Epithelial cell of esophagus (primary cell): ENCODE results near the gene GPR39.

Experiments
- DNase-seq: peaks from one replicate; pipeline ENCODE4 v3.0.0; 2010; ENCODE audit warnings: low read depth
- H3K4me3 ChIP-seq: 2 replicates; pipeline ENCODE4 v1.5.1; 2011; ENCODE audit warnings: mild to moderate bottlenecking, low read length, control low read depth
- CTCF ChIP-seq: IDR thresholded peaks from 2 replicates; pipeline ENCODE4 v1.5.1; 2011; ENCODE audit warnings: low read depth, mild to moderate bottlenecking, low read length, control low read depth, inconsistent platforms; ENCODE audit not compliant: insufficient read depth; ENCODE audit errors: missing control alignments

Gene GPR39

GRCh38 chr2:132609101-132609890 is 192.7 kb downstream of the GPR39 start:
- TF ChIP-seq CTCF, result no peak
- no peak for DNase-seq
- H3K4me3 ChIP-seq, result no peak overlapping the region

GRCh38 chr2:132611719-132612118 is 195.1 kb downstream of the GPR39 start:
- no peak overlapping the region for H3K4me3 ChIP-seq
- no peak for DNase-seq
- no peak for TF ChIP-seq CTCF

GRCh38 chr2:132615329-132616085 is 198.9 kb downstream of the GPR39 start:
- no peak for TF ChIP-seq CTCF
- no peak for DNase-seq
- no peak overlapping the region for H3K4me3 ChIP-seq

GRCh38 chr2:132617989-132618388 is 201.4 kb downstream of the GPR39 start:
- DNase-seq, result no peak
- no peak overlapping the region for H3K4me3 ChIP-seq
- TF ChIP-seq CTCF, result no peak

GRCh38 chr2:132618734-132619133 is 202.1 kb downstream of the GPR39 start:
- no peak for TF ChIP-seq CTCF
- DNase-seq, result no peak
- H3K4me3 ChIP-seq, result no peak overlapping the region

GRCh38 chr2:132620115-132620514 is 203.5 kb downstream of the GPR39 start:
- DNase-seq, result no peak
- TF ChIP-seq CTCF, result no peak
- H3K4me3 ChIP-seq, result no peak overlapping the region
